Esophagus muscularis mucosa (tissue), 4 donors: Measurements from ENCODE around the gene MAP3K19.

ENCODE experiments used
- CTCF ChIP-seq, 3 experiments: fragments of 200-600 bp in 2 of 3; fragments of 450-650 bp in 1 of 3; sonication (generic) in 2 of 3; IDR thresholded peaks; one replicate each; pipeline ENCODE4 v1.5.1; 2017 to 2019; ENCODE audit warnings: antibody characterized with exemption in 3 of 3, mild to moderate bottlenecking in 2 of 3, moderate library complexity in 1 of 3
- EP300 ChIP-seq: sonication (generic); formaldehyde crosslinking; IDR thresholded peaks from one replicate; pipeline ENCODE4 v1.6.1; 2017; ENCODE audit warnings: antibody characterized with exemption
- POLR2A ChIP-seq: fragments of 450-650 bp; IDR thresholded peaks from one replicate; pipeline ENCODE4 v1.6.1; 2017; ENCODE audit warnings: antibody characterized with exemption, moderate library complexity, mild to moderate bottlenecking, low read depth
- POLR2AphosphoS5 ChIP-seq, 2 donors: sonication (generic); formaldehyde crosslinking; IDR thresholded peaks; one replicate each; pipeline ENCODE4 v1.6.1; 2017; ENCODE audit warnings: antibody characterized with exemption in 2 of 2

- TF ChIP-seq CTCF (IDR thresholded peaks at IDR 0.05) (no peak), EP300 (no peak), POLR2AphosphoS5 (IDR thresholded peaks at IDR 0.05) (no peak), POLR2A (no peak)
Observed at GRCh38 chr2:135050684-135051083, 3.4 kb upstream of the MAP3K19 start.
